Right renal cortex interstitium (tissue), 3 donors: ENCODE measurements around the gene RNF19B. TPM values are rescaled to one million over a fixed set of nuclear protein-coding genes. Genes with fewer than 3 reads are reported as not detected.

Experiments
- DNase-seq, 3 donors: peaks; one replicate each; pipeline ENCODE4 v3.0.0-alpha.2; 2013; ENCODE audit warnings: low read depth in 3 of 3, low spot score in 2 of 3
- polyA plus RNA-seq, 3 donors: library from polyadenylated mRNA; unstranded; fragments of 120-200 nt; gene quantifications; one replicate each; pipeline ENCODE4 v1.2.1, GENCODE V29; 2013; ENCODE audit not compliant: insufficient read length in 3 of 3

RNF19B gene
- polyA plus RNA-seq, 3 donors, result 18.1 to 19.1 (median 18.8) TPM

- DNase-seq, result no peak
Observed at GRCh38 chr1:32891630-32892029, 73.0 kb downstream of the RNF19B start.

GRCh38 chr1:32891241-32891570 is 73.4 kb downstream of the RNF19B start:
- no peak for DNase-seq

GRCh38 chr1:32890516-32891240 is 73.9 kb downstream of the RNF19B start:
- DNase-seq, result no peak

- DNase-seq, result no peak
Observed at GRCh38 chr1:32889731-32890278, 74.8 kb downstream of the RNF19B start.

GRCh38 chr1:32888677-32889420 is 75.8 kb downstream of the RNF19B start:
- no peak for DNase-seq

- no peak for DNase-seq
Observed at GRCh38 chr1:32888134-32888533, 76.5 kb downstream of the RNF19B start.

- DNase-seq, result no peak
Observed at GRCh38 chr1:32887623-32888022, 77.0 kb downstream of the RNF19B start.

- no peak for DNase-seq
Observed at GRCh38 chr1:32886828-32887414, 77.7 kb downstream of the RNF19B start.

Other genes with a start within 250 kb of the RNF19B start
- gene YARS1, start 147.5 kb downstream of the RNF19B start, polyA plus RNA-seq, result 10 to 100 TPM; 63.1 to 64.2 (median 64.0) TPM
- gene S100PBP, start 147.2 kb downstream of the RNF19B start, polyA plus RNA-seq, result 10 to 100 TPM; 30.5 to 33.6 (median 31.0) TPM
- 10 to 100 TPM; 45.6 to 60.6 (median 46.6) TPM for gene FNDC5, start 93.9 kb downstream of the RNF19B start, polyA plus RNA-seq
- under 1 TPM; 0.25 to 0.35 (median 0.33) TPM for gene HPCA, start 78.3 kb downstream of the RNF19B start, polyA plus RNA-seq
- gene TMEM54, start 63.4 kb downstream of the RNF19B start, polyA plus RNA-seq, result 1 to 10 TPM; 4.4 to 9.9 (median 7.6) TPM
- gene AK2, start 72.1 kb upstream of the RNF19B start, polyA plus RNA-seq, result 100 to 1,000 TPM; 198 to 213 (median 208) TPM
- 1 to 10 TPM; 5.2 to 7.6 (median 5.5) TPM for gene AZIN2, start 116.3 kb upstream of the RNF19B start, polyA plus RNA-seq
- gene TRIM62, start 217.2 kb upstream of the RNF19B start, polyA plus RNA-seq, result 1 to 10 TPM; 6.2 to 6.7 (median 6.4) TPM